Naive thymus-derived CD8-positive, alpha-beta T cell (primary cell): Measurements from ENCODE around the gene SIDT2. TPM values are rescaled to one million over a fixed set of nuclear protein-coding genes. Genes with fewer than 3 reads are reported as not detected.
A peak's percentile ranks its signal among the peaks of the same experiment; 100 is the strongest.
"Not testable (repeated sequence)": the region's sequence is repeated elsewhere in the genome, so short reads cannot be mapped to it uniquely, and the experiment has no call there.

Experiments used
- ATAC-seq, 2 donors: fragments of 150-1000 bp; cut with Tn5 transposase in 1 of 2; sonication (Bioruptor Pico), chemical (Tn5 transposase) in 1 of 2; 1 replicate in 1 of 2; 2 replicates in 1 of 2; pipeline ENCODE4 v1.10.0; 2021; ENCODE audit warnings: mild to moderate bottlenecking in 2 of 2, moderate library complexity in 2 of 2
- POLR2A ChIA-PET: fragments of 350-600 bp; sonication (Branson Sonifier 250); formaldehyde crosslinking; loops from one replicate; lab custom pipeline; 2021; ENCODE audit warnings: antibody characterized with exemption; lab: Charles Lee
- DNase-seq, 10 donors: peaks; one replicate each; pipeline versions ENCODE4 v3.0.0 to v3.0.0-alpha.2; 2020 to 2022
- H3K27ac Mint-ChIP-seq, 10 donors: one replicate each; pipeline ENCODE4 v1.8.0; 2020 to 2022; ENCODE audit warnings: mild to moderate bottlenecking in 10 of 10, mixed read lengths in 10 of 10, moderate library complexity in 4 of 10, inconsistent platforms in 1 of 10
- H3K27me3 Mint-ChIP-seq, 5 donors: one replicate each; pipeline ENCODE4 v1.8.0; 2021 to 2022; ENCODE audit warnings: mixed read lengths in 5 of 5
- H3K36me3 Mint-ChIP-seq, 3 donors: one replicate each; pipeline ENCODE4 v1.8.0; 2020 to 2022; ENCODE audit warnings: mixed read lengths in 3 of 3, mild to moderate bottlenecking in 2 of 3, inconsistent platforms in 1 of 3
- H3K4me1 Mint-ChIP-seq, 4 donors: one replicate each; pipeline ENCODE4 v1.8.0; 2021 to 2022; ENCODE audit warnings: mixed read lengths in 4 of 4
- H3K4me3 Mint-ChIP-seq, 10 donors: one replicate each; pipeline ENCODE4 v1.8.0; 2020 to 2022; ENCODE audit warnings: mild to moderate bottlenecking in 10 of 10, mixed read lengths in 10 of 10, moderate library complexity in 6 of 10, inconsistent platforms in 1 of 10
- H3K9me3 Mint-ChIP-seq, 9 donors: one replicate each; pipeline ENCODE4 v1.8.0; 2020 to 2022; ENCODE audit warnings: mixed read lengths in 9 of 9, mild to moderate bottlenecking in 3 of 9, inconsistent platforms in 1 of 9, moderate library complexity in 1 of 9
- polyA plus RNA-seq, 3 donors: library from polyadenylated mRNA; unstranded; fragments of 300-500 nt; fragmentation: Illumina TruSeq; gene quantifications; one replicate each; pipeline ENCODE4 v1.2.3, GENCODE V29; 2021
- total RNA-seq, 8 experiments: library from RNA in 2 of 8; stranded (reverse) in 2 of 8; gene quantifications; one replicate each; pipeline ENCODE4 v1.2.3 and lab custom pipeline; 2021 to 2026

The SIDT2 gene
- total and polyA plus RNA-seq, 5 experiments from 2014 or later, result 2.3 to 63.0 (median 3.1) TPM

DNA sequence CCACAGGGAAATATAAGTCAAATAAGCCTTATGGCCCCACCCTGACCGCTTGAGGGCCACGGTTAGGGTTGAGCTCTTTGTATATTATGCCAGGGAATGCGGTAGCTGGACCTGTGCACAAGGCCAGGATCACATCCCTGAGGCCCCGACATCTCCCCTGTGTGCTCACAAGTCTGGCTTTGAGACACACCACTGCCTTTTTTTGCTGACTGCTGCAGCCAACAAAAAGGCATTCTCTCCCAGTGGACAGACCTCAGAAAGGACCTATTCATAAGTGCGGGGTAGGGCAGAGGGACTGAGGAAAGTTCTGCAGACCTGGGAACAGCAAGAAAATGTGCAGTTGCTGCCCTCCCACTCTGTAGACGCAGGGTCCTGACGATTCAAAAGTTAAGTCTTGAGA, 3.4 kb upstream of the SIDT2 start:
- H3K4me3 Mint-ChIP-seq, result no peak overlapping the region
- no peaks in the 10 kb centered on the region for H3K9me3 Mint-ChIP-seq
- no peak for ATAC-seq
- POLR2A ChIA-PET, result interaction anchor here (1.0 kb wide), 1 partner anchor 31 kb away, joined by 3 read pairs; the partner anchor contains the start of gene PAFAH1B2
- peaks cover 0 to 12% (median 0%) of the 10 kb centered on the region in 3 donors for H3K36me3 Mint-ChIP-seq
- H3K27me3 Mint-ChIP-seq, result no peaks in the 10 kb centered on the region
- DNase-seq, result no peak
- peak overlapping the region; percentile 34 to 87 (median 49) for H3K27ac Mint-ChIP-seq
- H3K4me1 Mint-ChIP-seq, result peaks cover 7 to 35% (median 24%) of the 10 kb centered on the region in 4 donors

DNA sequence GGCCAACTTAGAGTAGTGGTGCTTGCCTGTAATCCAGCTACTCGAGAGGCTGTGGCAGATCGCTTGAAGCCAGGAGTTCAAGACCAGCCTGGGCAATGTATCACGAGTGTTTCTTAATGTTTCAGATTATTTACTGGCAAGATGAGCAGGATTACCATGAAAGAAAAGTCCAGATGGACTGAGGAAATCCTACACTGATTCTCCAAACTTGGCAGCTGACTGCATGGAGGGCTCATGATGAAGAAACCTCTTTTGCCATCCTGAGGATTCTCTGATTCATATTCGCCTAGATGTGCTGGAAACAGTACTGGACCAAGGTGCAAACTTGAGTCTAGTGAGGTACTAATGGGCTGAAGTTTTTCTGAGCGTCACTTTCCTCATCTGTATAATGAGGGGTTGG, 2.8 kb upstream of the SIDT2 start:
- Mint-ChIP-seq H3K4me3 (no peak overlapping the region), H3K4me1 (peaks cover 12 to 42% (median 30%) of the 10 kb centered on the region in 4 donors), H3K36me3 (peaks cover 0 to 7% (median 0%) of the 10 kb centered on the region in 3 donors), H3K27me3 (no peaks in the 10 kb centered on the region), H3K9me3 (no peaks in the 10 kb centered on the region), H3K27ac (peak overlapping the region in 5 of 10 donors; percentile 38 to 76 (median 67))
- POLR2A ChIA-PET, result no interaction called here
- no peak for DNase-seq
- ATAC-seq, result no peak

- Mint-ChIP-seq H3K4me3 (no peak overlapping the region), H3K36me3 (peaks cover 0 to 3% (median 0%) of the 10 kb centered on the region in 3 donors), H3K4me1 (peaks cover 14 to 46% (median 34%) of the 10 kb centered on the region in 4 donors), H3K9me3 (no peaks in the 10 kb centered on the region), H3K27ac (peak overlapping the region in 6 of 10 donors; percentile 5 to 76 (median 56)), H3K27me3 (no peaks in the 10 kb centered on the region)
- POLR2A ChIA-PET, result interaction anchor here (1.2 kb wide), 1 partner anchor 18 kb away, joined by 7 read pairs; no protein-coding TSS in a partner anchor
- no peak for DNase-seq
- ATAC-seq, result no peak
These were observed 2.4 kb upstream of the SIDT2 start for GRCh38 chr11:117176186-117176585.

DNA sequence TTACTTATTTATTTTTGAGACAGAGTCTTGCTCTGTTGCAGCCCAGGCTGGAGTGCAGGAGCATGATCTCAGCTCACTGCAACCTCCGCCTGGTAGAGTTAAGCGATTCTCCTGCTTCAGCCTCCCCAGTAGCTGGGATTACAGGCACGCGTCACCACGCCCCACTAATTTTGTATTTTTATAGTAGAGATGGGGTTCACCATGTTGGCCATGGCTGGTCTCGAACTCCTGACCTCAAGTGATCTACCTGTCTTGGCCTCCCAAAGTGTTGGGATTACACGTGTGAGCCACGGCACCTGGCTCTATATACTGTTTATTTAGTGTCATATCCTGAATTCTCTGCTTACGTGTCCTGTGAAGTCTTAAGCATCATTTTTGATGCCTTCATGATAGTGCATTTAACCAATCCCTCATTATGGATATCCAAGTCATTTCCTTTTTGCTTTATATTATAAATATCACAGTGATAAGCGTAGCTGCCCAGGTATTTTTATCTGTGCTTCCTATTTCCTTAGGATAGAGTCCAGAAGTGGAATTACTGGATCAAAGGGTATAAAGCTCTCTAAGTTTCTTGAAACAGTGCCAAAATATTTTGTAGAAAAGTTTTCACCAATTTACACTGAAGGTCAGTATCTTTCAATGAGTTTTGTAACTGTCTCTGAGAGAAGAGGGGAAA, 871 bp upstream of the SIDT2 start:
- POLR2A ChIA-PET, result interaction anchor here (0.6 to 4.2 kb wide), 8 partner anchors 13 to 51 kb away, joined by 3 to 70 read pairs (median 6); partner anchors contain the start of genes PAFAH1B2, PCSK7 and RNF214
- Mint-ChIP-seq H3K27ac (peak overlapping the region; percentile 88 to 99 (median 98)), H3K27me3 (no peaks in the 10 kb centered on the region), H3K4me1 (peaks cover 11 to 44% (median 34%) of the 10 kb centered on the region in 4 donors), H3K9me3 (no peaks in the 10 kb centered on the region), H3K36me3 (no peaks in the 10 kb centered on the region), H3K4me3 (peak overlapping the region; percentile 89 to 97 (median 93))
- DNase-seq (peak in 1 of 10 donors; percentile 4), ATAC-seq (no peak)

DNA sequence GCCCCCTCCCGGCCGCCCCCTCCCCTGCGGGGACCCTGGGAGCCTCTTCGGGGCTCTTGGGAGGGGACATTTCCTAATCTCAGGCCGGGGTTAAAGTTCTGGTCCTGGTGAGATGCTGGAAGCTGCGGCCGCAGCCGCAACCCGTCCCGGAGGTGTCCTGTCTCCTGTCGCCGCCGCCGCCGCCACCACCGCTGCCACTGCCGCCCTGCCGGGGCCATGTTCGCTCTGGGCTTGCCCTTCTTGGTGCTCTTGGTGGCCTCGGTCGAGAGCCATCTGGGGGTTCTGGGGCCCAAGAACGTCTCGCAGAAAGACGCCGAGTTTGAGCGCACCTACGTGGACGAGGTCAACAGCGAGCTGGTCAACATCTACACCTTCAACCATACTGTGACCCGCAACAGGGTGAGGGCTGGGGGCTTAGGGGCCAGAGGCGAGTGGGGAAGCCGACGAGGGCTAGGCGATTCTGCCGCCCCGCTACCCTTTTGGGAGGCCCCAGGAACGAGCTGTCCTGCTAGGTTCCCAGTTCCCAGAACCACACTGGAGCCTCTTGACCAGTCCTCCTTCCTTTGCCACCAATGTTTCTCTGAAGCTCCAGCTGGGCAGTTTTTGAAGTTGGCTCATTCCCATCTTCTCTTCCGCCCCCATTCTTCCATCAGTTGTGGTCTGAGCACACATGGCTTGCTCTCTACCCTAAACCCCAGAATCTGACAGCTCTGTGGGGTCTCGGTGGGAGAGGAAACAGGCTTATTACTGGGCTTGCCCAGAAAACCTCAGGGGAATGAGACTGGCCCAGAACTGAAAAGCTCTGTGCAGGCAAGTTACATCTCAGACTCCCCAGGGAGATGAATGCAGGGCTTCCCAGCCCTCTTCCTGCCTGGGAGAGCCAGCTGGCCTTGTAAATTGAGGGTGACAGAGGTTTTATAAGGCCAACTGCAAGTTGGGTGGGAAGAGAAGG, 781 bp downstream of the SIDT2 start:
- DNase-seq, result peak in 9 of 10 donors; percentile 16 to 60 (median 33)
- Mint-ChIP-seq H3K4me3 (peak overlapping the region; percentile 89 to 97 (median 93)), H3K4me1 (peaks cover 10 to 37% (median 31%) of the 10 kb centered on the region in 4 donors), H3K27ac (peak overlapping the region; percentile 82 to 99 (median 97)), H3K36me3 (peaks cover 0 to 10% (median 2%) of the 10 kb centered on the region in 3 donors), H3K27me3 (no peaks in the 10 kb centered on the region), H3K9me3 (no peaks in the 10 kb centered on the region)
- ATAC-seq, result peak; percentile 54 to 66
- POLR2A ChIA-PET, result interaction anchor here (0.8 to 4.2 kb wide), 17 partner anchors 9 to 406 kb away, joined by 3 to 70 read pairs (median 4); partner anchors contain the start of genes PAFAH1B2, PCSK7, RNF214 and ZPR1

DNA sequence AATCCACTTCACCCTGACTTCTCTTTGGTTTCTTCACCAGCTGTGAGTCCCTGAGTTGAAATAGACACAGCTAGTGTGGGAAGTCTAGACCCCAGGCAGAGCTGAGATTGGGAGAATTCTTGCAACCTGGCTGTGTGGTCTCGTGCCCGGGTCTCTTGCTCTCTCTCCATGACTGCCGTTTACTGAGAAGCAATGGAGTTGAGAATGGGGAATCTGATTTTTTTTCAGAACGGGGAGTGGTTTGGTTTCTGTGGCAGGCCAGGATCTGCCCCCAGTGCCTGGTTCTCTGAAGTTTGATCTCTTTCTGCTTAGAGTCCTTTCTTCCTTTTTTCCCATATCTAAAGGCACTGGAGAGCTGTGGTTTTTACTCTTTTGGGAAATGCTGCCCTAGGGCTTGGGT, 1.5 kb downstream of the SIDT2 start:
- H3K27ac Mint-ChIP-seq, result peak overlapping the region; percentile 82 to 99 (median 97)
- no peak for ATAC-seq
- H3K4me3 Mint-ChIP-seq, result peak overlapping the region; percentile 89 to 97 (median 93)
- peaks cover 0 to 12% (median 2%) of the 10 kb centered on the region in 3 donors for H3K36me3 Mint-ChIP-seq
- H3K9me3 Mint-ChIP-seq, result no peaks in the 10 kb centered on the region
- no peaks in the 10 kb centered on the region for H3K27me3 Mint-ChIP-seq
- POLR2A ChIA-PET, result interaction anchor here (0.6 to 4.2 kb wide), 8 partner anchors 9 to 406 kb away, joined by 3 to 70 read pairs (median 4); partner anchors contain the start of genes PAFAH1B2, PCSK7 and RNF214
- DNase-seq, result peak in 4 of 10 donors; percentile 11 to 20 (median 16)
- peaks cover 10 to 37% (median 31%) of the 10 kb centered on the region in 4 donors for H3K4me1 Mint-ChIP-seq

GRCh38 chr11:117180661-117181585, 2.4 kb downstream of the SIDT2 start:
- H3K4me3 Mint-ChIP-seq, result peak overlapping the region; percentile 89 to 97 (median 93)
- peaks cover 10 to 44% (median 31%) of the 10 kb centered on the region in 4 donors for H3K4me1 Mint-ChIP-seq
- no peaks in the 10 kb centered on the region for H3K27me3 Mint-ChIP-seq
- no peaks in the 10 kb centered on the region for H3K9me3 Mint-ChIP-seq
- DNase-seq, result peak in 9 of 10 donors; percentile 24 to 78 (median 45)
- H3K27ac Mint-ChIP-seq, result peak overlapping the region; percentile 25 to 99 (median 91)
- POLR2A ChIA-PET, result interaction anchor here (4.2 kb wide), 2 partner anchors 37 to 48 kb away, joined by 46 to 70 read pairs; partner anchors contain the start of genes PAFAH1B2, PCSK7 and RNF214
- ATAC-seq, result peak in 1 of 2 donors; percentile 31
- peaks cover 0 to 13% (median 2%) of the 10 kb centered on the region in 3 donors for H3K36me3 Mint-ChIP-seq

DNA sequence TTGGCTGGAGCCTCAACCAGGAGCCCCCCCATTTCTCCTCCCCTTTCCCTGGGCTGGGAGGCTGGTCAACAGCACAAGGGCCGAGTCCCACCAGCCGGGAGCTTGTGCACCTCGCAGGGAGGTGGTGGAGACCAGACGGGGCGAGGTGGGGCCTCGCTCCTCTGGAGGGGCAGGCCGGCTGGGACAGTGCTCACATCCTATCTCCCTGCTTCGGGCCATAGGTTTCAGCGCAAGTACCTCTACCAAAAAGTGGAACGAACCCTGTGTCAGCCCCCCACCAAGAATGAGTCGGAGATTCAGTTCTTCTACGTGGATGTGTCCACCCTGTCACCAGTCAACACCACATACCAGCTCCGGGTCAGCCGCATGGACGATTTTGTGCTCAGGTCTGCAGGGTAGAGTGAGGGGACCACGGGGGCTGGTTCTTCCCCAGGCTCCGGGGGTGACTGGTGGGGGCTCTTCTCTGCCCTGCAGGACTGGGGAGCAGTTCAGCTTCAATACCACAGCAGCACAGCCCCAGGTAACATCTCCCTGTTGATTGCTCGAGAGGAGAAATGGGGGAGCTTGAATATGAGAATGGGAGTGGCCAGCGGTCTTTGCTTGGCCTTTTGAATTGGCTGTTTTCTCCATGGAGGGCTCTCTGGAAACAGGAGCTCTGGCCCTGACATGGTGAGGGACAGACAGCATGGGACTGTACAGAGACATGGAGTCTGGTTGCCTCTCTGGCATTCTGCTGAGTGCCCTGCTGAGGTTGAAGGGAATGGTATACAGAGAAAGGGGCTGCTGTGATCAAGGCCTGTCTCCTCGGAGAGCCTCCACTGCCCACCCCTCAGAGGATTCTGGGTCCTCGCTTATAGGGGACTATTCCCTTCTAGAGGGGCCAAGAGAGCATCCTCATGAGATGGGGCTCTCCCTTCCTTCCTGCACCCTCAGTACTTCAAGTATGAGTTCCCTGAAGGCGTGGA, 3.3 kb downstream of the SIDT2 start:
- Mint-ChIP-seq H3K27me3 (no peaks in the 10 kb centered on the region), H3K4me1 (peaks cover 10 to 49% (median 30%) of the 10 kb centered on the region in 4 donors), H3K36me3 (peaks cover 0 to 17% (median 2%) of the 10 kb centered on the region in 3 donors), H3K9me3 (no peaks in the 10 kb centered on the region), H3K4me3 (no peak overlapping the region), H3K27ac (peak overlapping the region in 1 of 10 donors; percentile 59)
- DNase-seq (peak in 1 of 10 donors; percentile 7), ATAC-seq (no peak)
- POLR2A ChIA-PET, result interaction anchor here (4.2 kb wide), 1 partner anchor 38 kb away, joined by 46 read pairs; the partner anchor contains the start of gene PAFAH1B2

- Mint-ChIP-seq H3K4me3 (no peak overlapping the region), H3K36me3 (peaks cover 0 to 21% (median 2%) of the 10 kb centered on the region in 3 donors), H3K27me3 (no peaks in the 10 kb centered on the region), H3K27ac (peak overlapping the region in 1 of 10 donors; percentile 28), H3K4me1 (peaks cover 11 to 56% (median 30%) of the 10 kb centered on the region in 4 donors), H3K9me3 (no peaks in the 10 kb centered on the region)
- POLR2A ChIA-PET, result no interaction called here
- DNase-seq (peak in 1 of 10 donors; percentile 13), ATAC-seq (no peak)
These were observed 4.0 kb downstream of the SIDT2 start for GRCh38 chr11:117182551-117182935.

DNA sequence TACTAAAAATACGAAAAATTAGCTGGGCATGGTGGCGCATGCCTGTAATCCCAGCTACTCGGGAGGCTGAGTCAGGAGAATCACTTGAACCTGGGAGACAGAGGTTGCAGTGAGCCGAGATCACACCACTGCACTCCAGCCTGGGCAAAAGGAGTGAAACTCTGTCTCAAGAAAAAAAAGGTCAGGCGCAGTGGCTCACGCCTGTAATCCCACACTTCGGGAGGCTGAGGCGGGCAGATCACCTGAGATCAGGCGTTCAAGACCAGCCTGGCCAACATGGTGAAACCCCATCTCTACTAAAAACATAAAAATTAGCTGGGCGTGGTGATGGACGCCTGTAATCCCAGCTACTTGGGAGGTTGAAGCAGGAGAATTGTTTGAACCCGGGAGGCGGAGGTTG, 4.6 kb downstream of the SIDT2 start:
- not testable (repeated sequence) for DNase-seq
- peaks cover 0 to 21% (median 2%) of the 10 kb centered on the region in 3 donors for H3K36me3 Mint-ChIP-seq

More for the DNA sequence above, 4.6 kb downstream of the SIDT2 start:
- H3K4me3 Mint-ChIP-seq, H3K9me3 Mint-ChIP-seq, ATAC-seq, H3K27me3 Mint-ChIP-seq: not testable (repeated sequence)
- Mint-ChIP-seq H3K4me1 (peaks cover 11 to 52% (median 27%) of the 10 kb centered on the region in 4 donors), H3K27ac (peak overlapping the region in 1 of 10 donors; percentile 48)
- POLR2A ChIA-PET, result interaction anchor here (1.9 kb wide), 1 partner anchor 12 kb away, joined by 6 read pairs; no protein-coding TSS in a partner anchor
